Lung (tissue), 12 donors: ENCODE results near the gene WRAP73. TPM values are rescaled to one million over a fixed set of nuclear protein-coding genes. Genes with fewer than 3 reads are reported as not detected.
A peak's percentile ranks its signal among the peaks of the same experiment; 100 is the strongest.

ENCODE experiments used
- ATAC-seq: fragments of 200-7000 bp; cut with Tn5 transposase; one replicate; pipeline ENCODE4 v1.9.1; 2020; ENCODE audit warnings: moderate number of reproducible peaks; ENCODE audit not compliant: insufficient read depth, low FRiP score
- DNase-seq, 3 donors: peaks; one replicate each; pipeline ENCODE4 v3.0.0-alpha.2; 2013 to 2017
- H3K27ac ChIP-seq, 2 donors: one replicate each; pipeline ENCODE4 v1.5.1; 2013; ENCODE audit warnings: mild to moderate bottlenecking in 2 of 2, moderate library complexity in 2 of 2, control low read depth in 1 of 2, inconsistent platforms in 1 of 2, low read depth in 1 of 2, low read length in 1 of 2
- H3K27me3 ChIP-seq, 3 donors: one replicate each; pipeline ENCODE4 v1.5.1; 2013; ENCODE audit warnings: low read length in 2 of 3; ENCODE audit not compliant: control insufficient read depth in 3 of 3, insufficient read depth in 3 of 3
- H3K36me3 ChIP-seq, 4 donors: one replicate each; pipeline ENCODE4 v1.5.1; 2013; ENCODE audit warnings: low read length in 4 of 4, mild to moderate bottlenecking in 1 of 4, moderate library complexity in 1 of 4; ENCODE audit not compliant: control insufficient read depth in 4 of 4, insufficient read depth in 4 of 4
- H3K4me1 ChIP-seq, 5 donors: one replicate each; pipeline ENCODE4 v1.5.1; 2013; ENCODE audit warnings: low read length in 5 of 5, mild to moderate bottlenecking in 2 of 5, moderate library complexity in 1 of 5; ENCODE audit not compliant: control insufficient read depth in 5 of 5, insufficient read depth in 5 of 5
- H3K4me3 ChIP-seq: one replicate; pipeline ENCODE4 v1.5.1; 2013; ENCODE audit warnings: mild to moderate bottlenecking, control low read depth, moderate library complexity
- H3K9ac ChIP-seq, 2 donors: one replicate each; pipeline ENCODE4 v1.5.1; 2013; ENCODE audit warnings: low read length in 2 of 2, control low read depth in 1 of 2; ENCODE audit not compliant: insufficient read depth in 1 of 2
- H3K9me3 ChIP-seq, 4 donors: one replicate each; pipeline ENCODE4 v1.5.1; 2013; ENCODE audit warnings: low read length in 3 of 4, mild to moderate bottlenecking in 1 of 4, moderate library complexity in 1 of 4; ENCODE audit not compliant: control insufficient read depth in 4 of 4, insufficient read depth in 3 of 4
- WGBS, 2 donors: extraction: QIAGEN DNeasy Blood & Tissue Kit; methylation state at CpG; one replicate each; pipeline ENCODE4 v1.1.7; 2013; 5-methylcytosine and 5-hydroxymethylcytosine counted together
- polyA plus RNA-seq, 2 donors: library from polyadenylated mRNA; stranded (reverse); fragments of 200-250 nt; gene quantifications; one replicate each; pipeline ENCODE4 v1.2.1, GENCODE V29; 2013
- total RNA-seq, 2 donors: library from RNA; depleted of rRNA in 1 of 2; stranded (reverse); fragments of >200 nt in 1 of 2; gene quantifications; one replicate each; pipeline ENCODE4 v1.2.1, GENCODE V29; 2014 to 2021
- TF ChIP-seq, protein P1 (sequence below): IDR thresholded peaks from 2 replicates; pipeline ENCODE4 v1.5.1; 2012; ENCODE audit warnings: mild to moderate bottlenecking; ENCODE audit errors: control extremely low read depth, extremely low read depth
- donor health status: control.
- donor health status: control.
- donor health status: Bipolar disorder and iron deficiency.
- donor health status: healthy.
- donor health status: DM: yes; HTN: yes; CAD: no.

WRAP73 gene
- total and polyA plus RNA-seq, 4 donors, result 17.3 to 25.3 (median 22.8) TPM

- TF ChIP-seq, protein P1, sequence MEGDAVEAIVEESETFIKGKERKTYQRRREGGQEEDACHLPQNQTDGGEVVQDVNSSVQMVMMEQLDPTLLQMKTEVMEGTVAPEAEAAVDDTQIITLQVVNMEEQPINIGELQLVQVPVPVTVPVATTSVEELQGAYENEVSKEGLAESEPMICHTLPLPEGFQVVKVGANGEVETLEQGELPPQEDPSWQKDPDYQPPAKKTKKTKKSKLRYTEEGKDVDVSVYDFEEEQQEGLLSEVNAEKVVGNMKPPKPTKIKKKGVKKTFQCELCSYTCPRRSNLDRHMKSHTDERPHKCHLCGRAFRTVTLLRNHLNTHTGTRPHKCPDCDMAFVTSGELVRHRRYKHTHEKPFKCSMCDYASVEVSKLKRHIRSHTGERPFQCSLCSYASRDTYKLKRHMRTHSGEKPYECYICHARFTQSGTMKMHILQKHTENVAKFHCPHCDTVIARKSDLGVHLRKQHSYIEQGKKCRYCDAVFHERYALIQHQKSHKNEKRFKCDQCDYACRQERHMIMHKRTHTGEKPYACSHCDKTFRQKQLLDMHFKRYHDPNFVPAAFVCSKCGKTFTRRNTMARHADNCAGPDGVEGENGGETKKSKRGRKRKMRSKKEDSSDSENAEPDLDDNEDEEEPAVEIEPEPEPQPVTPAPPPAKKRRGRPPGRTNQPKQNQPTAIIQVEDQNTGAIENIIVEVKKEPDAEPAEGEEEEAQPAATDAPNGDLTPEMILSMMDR, result no peak
- H3K27ac ChIP-seq, result no peak within 1 kb of the TSS
- H3K9ac ChIP-seq, result no peak within 1 kb of the TSS
- H3K36me3 ChIP-seq, result no peaks in the 10 kb centered on the region
- H3K27me3 ChIP-seq, result peaks cover 16 to 52% (median 25%) of the 10 kb centered on the region in 3 donors
- no peak within 1 kb of the TSS for H3K4me3 ChIP-seq
- DNase-seq, result peak; percentile 51 to 66 (median 57)
- whole genome bisulfite sequencing, 2 donors, result 0 to 1% methylated on average over 26 to 80 of the region's 80 CpGs
- H3K9me3 ChIP-seq, result peaks cover 0 to 2% (median 0%) of the 10 kb centered on the region in 4 donors
- H3K4me1 ChIP-seq, result peaks cover 0 to 21% (median 6%) of the 10 kb centered on the region in 5 donors
- no peak for ATAC-seq
Measured at GRCh38 chr1:3651930-3652547, 2.1 kb upstream of the WRAP73 start, which contains the start of gene TP73. TP73 (plus strand) TSS chr1:3652516; CDS start chr1:3682366, 29,850 bp downstream.

GRCh38 chr1:3651026-3651929 lies 1.4 kb upstream of the WRAP73 start:
- Histone ChIP-seq H3K4me3 (no peak overlapping the region), H3K27ac (no peak overlapping the region), H3K9me3 (peaks cover 0 to 2% (median 0%) of the 10 kb centered on the region in 4 donors), H3K9ac (no peak overlapping the region), H3K36me3 (peaks cover 0 to 5% (median 3%) of the 10 kb centered on the region in 4 donors), H3K27me3 (peaks cover 16 to 46% (median 25%) of the 10 kb centered on the region in 3 donors), H3K4me1 (peaks cover 0 to 21% (median 6%) of the 10 kb centered on the region in 5 donors)
- 5 to 7% methylated on average over 80 to 83 of the region's 83 CpGs for WGBS, 2 donors
- TF ChIP-seq, protein P1, result no peak
- ATAC-seq, result no peak
- no peak for DNase-seq

GRCh38 chr1:3650248-3651025 lies 534 bp upstream of the WRAP73 start:
- Histone ChIP-seq H3K9me3 (peaks cover 0 to 2% (median 0%) of the 10 kb centered on the region in 4 donors), H3K4me3 (no peak overlapping the region), H3K9ac (no peak overlapping the region), H3K27ac (no peak overlapping the region), H3K36me3 (peaks cover 4 to 8% (median 7%) of the 10 kb centered on the region in 4 donors), H3K4me1 (peaks cover 0 to 21% (median 6%) of the 10 kb centered on the region in 5 donors), H3K27me3 (peaks cover 16 to 42% (median 23%) of the 10 kb centered on the region in 3 donors)
- WGBS, 2 donors, result 10 to 14% methylated on average over 29 to 50 of the region's 50 CpGs
- TF ChIP-seq, protein P1, result no peak
- DNase-seq (no peak), ATAC-seq (no peak)
